ENCODE data around the gene TFR2. TPM values are rescaled to one million over a fixed set of nuclear protein-coding genes. Genes with fewer than 3 reads are reported as not detected.

Gene TFR2
- total RNA-seq, 1 experiment from 2014 or later, result 11.8 TPM

GRCh38 chr7:100595188-100595587 lies 46.2 kb downstream of the TFR2 start:
- Histone ChIP-seq H2AFZ (ENCODE audit: low read depth, low read length, poor library complexity, severe bottlenecking) (no peak overlapping the region), H3K4me1 (ENCODE audit: control insufficient read depth in 1 of 2, insufficient read depth in 2 of 2, low read length in 2 of 2) (no peaks in the 10 kb centered on the region), H3K9me2 (ENCODE audit: insufficient read depth) (no peaks in the 10 kb centered on the region), H3K36me3 (ENCODE audit: control insufficient read depth in 1 of 2, insufficient read depth in 2 of 2, low read length in 2 of 2) (no peaks in the 10 kb centered on the region), H3K4me2 (ENCODE audit: low read length) (no peak overlapping the region), H3K27me3 (ENCODE audit: insufficient read depth, low read length) (no peaks in the 10 kb centered on the region), H3K9me3 (ENCODE audit: control insufficient read depth in 1 of 2, insufficient read depth in 1 of 2, low read depth in 1 of 2, low read length in 2 of 2) (no peaks in the 10 kb centered on the region), H3K9ac (ENCODE audit: low read length) (no peak overlapping the region), H3K27ac (ENCODE audit: low read depth, low read length) (no peak overlapping the region), H4K20me1 (ENCODE audit: insufficient read depth) (no peaks in the 10 kb centered on the region), H3K4me3 (replicated peaks in 1 of 2; ENCODE audit: low read depth in 1 of 2, low read length in 2 of 2) (no peak overlapping the region), H3K79me2 (ENCODE audit: insufficient read depth, low read length) (no peaks in the 10 kb centered on the region)
- DNase-seq (ENCODE audit: low read depth, low spot score), result no peak
- BruUV-seq (replicated peaks), result no TSS peak
- ChIA-PET CTCF (no interaction called here), POLR2A (no interaction called here), RAD21 (ENCODE audit: low non-redundant PET in 1 of 2, low total read pairs in 2 of 2, uncharacterized antibody in 2 of 2, unreplicated experiment in 2 of 2) (no interaction called here)
- TF ChIP-seq YY1 (IDR thresholded peaks at IDR 0.05; ENCODE audit: extremely low read depth, insufficient replicate concordance, low read depth, low read length), result no peak
- no peak for TF ChIP-seq POLR2AphosphoS5 (IDR thresholded peaks at IDR 0.05; ENCODE audit: low read depth, low read length)
- no peak for TF ChIP-seq ATF3 (IDR thresholded peaks at IDR 0.05)
- no peak for TF ChIP-seq MAX (IDR thresholded peaks at IDR 0.05)
- TF ChIP-seq SP1 (IDR thresholded peaks at IDR 0.05; ENCODE audit: low read depth), result no peak
- TF ChIP-seq FOSL1 (IDR thresholded peaks at IDR 0.05; ENCODE audit: low read depth), result no peak
- TF ChIP-seq ZBTB33 (IDR thresholded peaks at IDR 0.05; ENCODE audit: extremely low read depth, insufficient replicate concordance, low read length), result no peak
- no peak for TF ChIP-seq CBX3 (IDR thresholded peaks at IDR 0.05; ENCODE audit: low read depth)
- TF ChIP-seq RAD21 (IDR thresholded peaks at IDR 0.05; ENCODE audit: low read depth), result no peak
- no peak for TF ChIP-seq CEBPB (IDR thresholded peaks at IDR 0.05; ENCODE audit: low read depth)
- no peak for TF ChIP-seq SRF (IDR thresholded peaks at IDR 0.05; ENCODE audit: low read depth)
- no peak for TF ChIP-seq POLR2A (IDR thresholded peaks at IDR 0.05; ENCODE audit: borderline replicate concordance, extremely low read depth, insufficient read depth, insufficient read length)
- no peak for TF ChIP-seq JUND (IDR thresholded peaks at IDR 0.05)
- no peak for TF ChIP-seq ELF1 (IDR thresholded peaks at IDR 0.05; ENCODE audit: borderline replicate concordance, low read depth)
- no peak for TF ChIP-seq EGR1 (IDR thresholded peaks at IDR 0.05; ENCODE audit: low read depth)
- no peak for TF ChIP-seq EZH2 (IDR thresholded peaks at IDR 0.05)
- ATAC-seq, result no peak
- intact Hi-C loops (cut with micrococcal nuclease), result no loop called here

All from HCT116 (cell line).